IMR-90 (cell line): Measurements from ENCODE around the gene BCL11A. TPM values are rescaled to one million over a fixed set of nuclear protein-coding genes. Genes with fewer than 3 reads are reported as not detected.

ENCODE experiments used
- ATAC-seq: fragments of 200-7000 bp; cut with Tn5 transposase; 2 replicates; pipeline ENCODE4 v1.9.1; 2020; ENCODE audit warnings: low read depth, mild to moderate bottlenecking, moderate library complexity
- BruUV-seq: library from RNA; stranded (reverse); fragments of 400-500 nt; replicated peaks from 2 replicates; lab custom pipeline; 2021; lab: Mats Ljungman, UMichigan
- CTCF ChIA-PET: fragments of 300-600 bp; formaldehyde crosslinking; extraction: SDS; loops from one replicate; lab custom pipeline; 2021; ENCODE audit warnings: antibody characterized with exemption; lab: Yijun Ruan, JAX
- POLR2A ChIA-PET: fragments of 300-600 bp; sonication (Branson Sonifier 250); formaldehyde crosslinking; loops from one replicate; lab custom pipeline; 2022; ENCODE audit warnings: antibody characterized with exemption; ENCODE audit not compliant: unreplicated experiment; lab: Charles Lee
- DNase-seq: peaks from one replicate; pipeline ENCODE4 v3.0.0; 2013
- H2AFZ ChIP-seq: replicated peaks from 2 replicates; pipeline ENCODE3; 2013; ENCODE audit warnings: low read length, mild to moderate bottlenecking; ENCODE audit not compliant: poor library complexity
- H2AK5ac ChIP-seq: 2 replicates; pipeline ENCODE4 v1.6.1; 2013; ENCODE audit warnings: low read depth, low read length, inconsistent platforms
- H2AK9ac ChIP-seq: replicated peaks from 2 replicates; pipeline ENCODE3; 2013; ENCODE audit warnings: mild to moderate bottlenecking, low read depth, low read length, moderate library complexity; ENCODE audit not compliant: poor library complexity
- H2BK120ac ChIP-seq: 2 replicates; pipeline ENCODE4 v1.6.1; 2013; ENCODE audit warnings: low read depth, low read length, inconsistent platforms
- H2BK15ac ChIP-seq: 3 replicates; pipeline ENCODE4 v1.6.1; 2013; ENCODE audit warnings: low read depth, low read length, inconsistent platforms
- H2BK20ac ChIP-seq: 2 replicates; pipeline ENCODE4 v1.6.1; 2013; ENCODE audit warnings: low read depth, mild to moderate bottlenecking, inconsistent platforms, low read length, moderate library complexity
- H2BK5ac ChIP-seq: 2 replicates; pipeline ENCODE4 v1.6.1; 2013; ENCODE audit warnings: mild to moderate bottlenecking, low read depth, low read length, inconsistent platforms; ENCODE audit not compliant: poor library complexity, severe bottlenecking
- H3K14ac ChIP-seq: replicated peaks from 2 replicates; pipeline ENCODE4 v1.6.1; 2013; ENCODE audit warnings: low read depth, low read length, inconsistent platforms
- H3K18ac ChIP-seq: 2 replicates; pipeline ENCODE4 v1.6.1; 2013; ENCODE audit warnings: low read depth, low read length, control low read depth
- H3K23ac ChIP-seq: 2 replicates; pipeline ENCODE4 v1.6.1; 2013; ENCODE audit warnings: low read depth, low read length, inconsistent platforms
- H3K27ac ChIP-seq: 2 replicates; pipeline ENCODE4 v1.5.1; 2013; ENCODE audit warnings: mild to moderate bottlenecking, control low read depth, low read length; ENCODE audit not compliant: insufficient read depth
- H3K27me3 ChIP-seq: 2 replicates; pipeline ENCODE4 v1.6.1; 2013; ENCODE audit warnings: low read length; ENCODE audit not compliant: control insufficient read depth, insufficient read depth
- H3K36me3 ChIP-seq: 2 replicates; pipeline ENCODE4 v1.6.1; 2013; ENCODE audit warnings: low read length, mixed read lengths; ENCODE audit not compliant: control insufficient read depth, insufficient read depth
- H3K4ac ChIP-seq: 2 replicates; pipeline ENCODE4 v1.6.1; 2013; ENCODE audit warnings: low read depth, low read length, inconsistent platforms
- H3K4me1 ChIP-seq: 2 replicates; pipeline ENCODE4 v1.6.1; 2013; ENCODE audit warnings: low read length, mixed read lengths; ENCODE audit not compliant: control insufficient read depth, insufficient read depth
- H3K4me2 ChIP-seq: 2 replicates; pipeline ENCODE4 v1.6.1; 2013; ENCODE audit warnings: low read depth, mild to moderate bottlenecking, control low read depth, low read length, moderate library complexity
- H3K4me3 ChIP-seq: 2 replicates; pipeline ENCODE4 v1.5.1; 2013; ENCODE audit warnings: low read depth, mild to moderate bottlenecking, control low read depth, low read length, moderate library complexity; ENCODE audit not compliant: insufficient read depth
- H3K56ac ChIP-seq: 2 replicates; pipeline ENCODE4 v1.6.1; 2013; ENCODE audit warnings: low read length, inconsistent platforms; ENCODE audit not compliant: insufficient read depth; ENCODE audit errors: extremely low read depth
- H3K79me1 ChIP-seq, 2 experiments: 2 replicates each; pipeline ENCODE4 v1.6.1; 2013; ENCODE audit warnings: low read length in 2 of 2, inconsistent platforms in 1 of 2, low read depth in 1 of 2
- H3K9ac ChIP-seq: 2 replicates; pipeline ENCODE4 v1.6.1; 2013; ENCODE audit warnings: low read depth, low read length, control low read depth
- H3K9me1 ChIP-seq: 2 replicates; pipeline ENCODE4 v1.6.1; 2013; ENCODE audit warnings: low read length, inconsistent platforms; ENCODE audit not compliant: insufficient read depth
- H3K9me3 ChIP-seq: 2 replicates; pipeline ENCODE4 v1.6.1; 2013; ENCODE audit warnings: low read length; ENCODE audit not compliant: control insufficient read depth, insufficient read depth
- H4K20me1 ChIP-seq: 2 replicates; pipeline ENCODE4 v1.6.1; 2013; ENCODE audit warnings: low read length, inconsistent platforms; ENCODE audit not compliant: insufficient read depth
- H4K5ac ChIP-seq: 2 replicates; pipeline ENCODE4 v1.6.1; 2013; ENCODE audit warnings: mild to moderate bottlenecking, low read depth, low read length, control low read depth
- H4K8ac ChIP-seq, 2 experiments: 2 replicates each; pipeline ENCODE4 v1.6.1; 2013; ENCODE audit warnings: low read depth in 2 of 2, low read length in 2 of 2, control low read depth in 1 of 2, inconsistent platforms in 1 of 2
- H4K91ac ChIP-seq: 2 replicates; pipeline ENCODE4 v1.6.1; 2013; ENCODE audit warnings: low read depth, low read length, inconsistent platforms; ENCODE audit not compliant: insufficient read depth
- BHLHE40 ChIP-seq: fragments of 150-350 bp; IDR thresholded peaks from 2 replicates; pipeline ENCODE4 v1.6.1; 2016; ENCODE audit warnings: mild to moderate bottlenecking, low read depth, low read length
- CHD1 ChIP-seq: IDR thresholded peaks from 2 replicates; pipeline ENCODE4 v1.6.1; 2012; ENCODE audit warnings: low read depth, low read length, improper control_type of control experiment
- FOS ChIP-seq: fragments of 150-350 bp; IDR thresholded peaks from 2 replicates; pipeline ENCODE4 v1.6.1; 2016; ENCODE audit warnings: low read depth, low read length
- MAFK ChIP-seq: IDR thresholded peaks from 2 replicates; pipeline ENCODE4 v1.6.1; 2012; ENCODE audit warnings: low read depth, low read length, improper control_type of control experiment
- MAZ ChIP-seq: IDR thresholded peaks from 2 replicates; pipeline ENCODE4 v1.6.1; 2012; ENCODE audit warnings: low read depth, mild to moderate bottlenecking, low read length, improper control_type of control experiment, moderate library complexity, borderline replicate concordance
- MXI1 ChIP-seq: IDR thresholded peaks from 2 replicates; pipeline ENCODE4 v1.6.1; 2012; ENCODE audit warnings: low read depth, mild to moderate bottlenecking, low read length, moderate library complexity, borderline replicate concordance
- NFE2L2 ChIP-seq: fragments of 150-350 bp; IDR thresholded peaks from 2 replicates; pipeline ENCODE4 v1.6.1; 2016; ENCODE audit warnings: low read depth, mild to moderate bottlenecking, low read length
- POLR2A ChIP-seq: IDR thresholded peaks from 2 replicates; pipeline ENCODE4 v1.6.1; 2012; ENCODE audit warnings: mild to moderate bottlenecking, low read depth, low read length
- RCOR1 ChIP-seq: IDR thresholded peaks from 2 replicates; pipeline ENCODE4 v1.6.1; 2012; ENCODE audit warnings: mild to moderate bottlenecking, low read length, improper control_type of control experiment; ENCODE audit not compliant: insufficient replicate concordance
- RFX5 ChIP-seq: IDR thresholded peaks from 2 replicates; pipeline ENCODE4 v1.8.0; 2012; ENCODE audit warnings: low read depth, mild to moderate bottlenecking, low read length, moderate library complexity
- SMC3 ChIP-seq: fragments of 150-350 bp; IDR thresholded peaks from 2 replicates; pipeline ENCODE4 v1.6.1; 2016; ENCODE audit warnings: low read depth, mild to moderate bottlenecking, antibody characterized with exemption, low read length, moderate library complexity
- whole genome bisulfite sequencing, 2 experiments: methylation state at CpG; one replicate each; pipeline versions ENCODE4 v1.1.5 to v1.1.7; 2013; ENCODE audit warnings: missing lambda C conversion rate in 2 of 2; ENCODE audit not compliant: insufficient read length in 1 of 2; ENCODE audit errors: extremely low coverage in 2 of 2; 5-methylcytosine and 5-hydroxymethylcytosine counted together
- dilution Hi-C: fragments of 300-500 bp; cut with HindIII; formaldehyde crosslinking; loops from one replicate; pipeline ENCODE4 v1.14.3; 2018; ENCODE audit warnings: low sequenced_read_pairs; ENCODE audit not compliant: unreplicated experiment
- in situ Hi-C: fragments of 300-500 bp; cut with MboI; formaldehyde crosslinking; loops from 3 replicates; pipeline ENCODE4 v1.14.3; 2019; ENCODE audit warnings: low sequenced_read_pairs, inconsistent platforms, mixed read lengths
- intact Hi-C: fragments of 100-400 bp; cut with micrococcal nuclease; formaldehyde crosslinking; loops from 2 replicates; pipeline ENCODE4 v1.10.0; 2022
- polyA plus RNA-seq, 3 experiments: library from polyadenylated mRNA; depleted of rRNA; stranded (reverse); fragments of >200 nt; gene quantifications; 2 replicates each; pipeline ENCODE4 v1.2.3, GENCODE V29; 2012; ENCODE audit warnings: low replicate concordance in 1 of 3
- total RNA-seq: library from RNA; depleted of rRNA; stranded (reverse); fragments of >200 nt; gene quantifications from 2 replicates; pipeline ENCODE4 v1.2.3, GENCODE V29; 2012
- TF ChIP-seq, protein P1 (sequence below): fragments of 150-350 bp; IDR thresholded peaks from 2 replicates; pipeline ENCODE4 v1.6.1; 2017; ENCODE audit warnings: mild to moderate bottlenecking, antibody characterized with exemption, low read length, low read depth
- TF ChIP-seq, protein P2 (sequence below): conservative IDR thresholded peaks from 2 replicates; pipeline ENCODE4 v1.5.1; 2012; ENCODE audit warnings: mild to moderate bottlenecking, low read depth, low read length, improper control_type of control experiment

Gene BCL11A
- total and polyA plus RNA-seq, 2 of the 4 experiments (the other 2 are of a cell fraction): 1.0 to 1.1 TPM

DNA sequence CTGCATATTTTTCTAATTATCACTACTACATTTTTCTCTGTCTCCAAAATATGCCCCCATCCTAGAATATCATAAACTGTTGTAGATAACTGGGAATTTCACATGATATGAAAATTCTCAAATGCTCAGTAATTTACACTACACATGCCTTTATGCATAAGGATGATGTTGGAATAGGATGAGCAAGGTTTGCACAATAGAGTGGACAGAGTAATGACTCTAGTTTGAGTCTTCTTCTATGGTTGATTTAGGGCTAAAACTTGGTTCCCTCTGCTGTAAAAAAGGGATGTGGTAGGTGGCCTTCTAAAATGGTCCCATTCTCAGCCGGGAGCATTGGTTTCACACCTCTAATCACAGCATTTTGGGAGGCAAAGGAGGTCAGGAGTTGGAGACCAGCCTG lies 129.9 kb downstream of the BCL11A start:
- no peak overlapping the region for H2BK15ac ChIP-seq
- no peak overlapping the region for H3K56ac ChIP-seq
- no peak overlapping the region for H2BK20ac ChIP-seq
- no peak overlapping the region for H4K5ac ChIP-seq
- H2AK9ac ChIP-seq: no peak overlapping the region
- H2BK5ac ChIP-seq: no peak overlapping the region
- TF ChIP-seq RFX5: no peak
- no peak for TF ChIP-seq MAFK
- TF ChIP-seq, protein P1, sequence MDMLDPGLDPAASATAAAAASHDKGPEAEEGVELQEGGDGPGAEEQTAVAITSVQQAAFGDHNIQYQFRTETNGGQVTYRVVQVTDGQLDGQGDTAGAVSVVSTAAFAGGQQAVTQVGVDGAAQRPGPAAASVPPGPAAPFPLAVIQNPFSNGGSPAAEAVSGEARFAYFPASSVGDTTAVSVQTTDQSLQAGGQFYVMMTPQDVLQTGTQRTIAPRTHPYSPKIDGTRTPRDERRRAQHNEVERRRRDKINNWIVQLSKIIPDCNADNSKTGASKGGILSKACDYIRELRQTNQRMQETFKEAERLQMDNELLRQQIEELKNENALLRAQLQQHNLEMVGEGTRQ: no peak
- TF ChIP-seq POLR2A: no peak
- TF ChIP-seq MAZ: no peak
- TF ChIP-seq NFE2L2: no peak
- TF ChIP-seq MXI1: no peak
- TF ChIP-seq RCOR1: no peak
- TF ChIP-seq BHLHE40: no peak
- no peak for TF ChIP-seq CHD1
- no peak for TF ChIP-seq FOS
- no peak for TF ChIP-seq SMC3
- TF ChIP-seq, protein P2, sequence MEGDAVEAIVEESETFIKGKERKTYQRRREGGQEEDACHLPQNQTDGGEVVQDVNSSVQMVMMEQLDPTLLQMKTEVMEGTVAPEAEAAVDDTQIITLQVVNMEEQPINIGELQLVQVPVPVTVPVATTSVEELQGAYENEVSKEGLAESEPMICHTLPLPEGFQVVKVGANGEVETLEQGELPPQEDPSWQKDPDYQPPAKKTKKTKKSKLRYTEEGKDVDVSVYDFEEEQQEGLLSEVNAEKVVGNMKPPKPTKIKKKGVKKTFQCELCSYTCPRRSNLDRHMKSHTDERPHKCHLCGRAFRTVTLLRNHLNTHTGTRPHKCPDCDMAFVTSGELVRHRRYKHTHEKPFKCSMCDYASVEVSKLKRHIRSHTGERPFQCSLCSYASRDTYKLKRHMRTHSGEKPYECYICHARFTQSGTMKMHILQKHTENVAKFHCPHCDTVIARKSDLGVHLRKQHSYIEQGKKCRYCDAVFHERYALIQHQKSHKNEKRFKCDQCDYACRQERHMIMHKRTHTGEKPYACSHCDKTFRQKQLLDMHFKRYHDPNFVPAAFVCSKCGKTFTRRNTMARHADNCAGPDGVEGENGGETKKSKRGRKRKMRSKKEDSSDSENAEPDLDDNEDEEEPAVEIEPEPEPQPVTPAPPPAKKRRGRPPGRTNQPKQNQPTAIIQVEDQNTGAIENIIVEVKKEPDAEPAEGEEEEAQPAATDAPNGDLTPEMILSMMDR: no peak
- no TSS peak for BruUV-seq
- no peak overlapping the region for H3K4ac ChIP-seq
- H3K4me2 ChIP-seq: no peak overlapping the region
- H4K91ac ChIP-seq: no peak overlapping the region
- no peak overlapping the region for H2BK120ac ChIP-seq
- H3K14ac ChIP-seq: no peak overlapping the region
- H4K20me1 ChIP-seq: no peaks in the 10 kb centered on the region
- H3K27ac ChIP-seq: no peak overlapping the region
- DNase-seq (no peak), ATAC-seq (no peak)
- no peak overlapping the region for H3K18ac ChIP-seq
- ChIA-PET CTCF (no interaction called here), POLR2A (no interaction called here)
- H2AFZ ChIP-seq: no peak overlapping the region
- in situ Hi-C loops (no loop called here), intact Hi-C loops (no loop called here), dilution Hi-C loops (no loop called here)
- no peaks in the 10 kb centered on the region for H3K27me3 ChIP-seq
- no peaks in the 10 kb centered on the region for H3K4me1 ChIP-seq
- H3K36me3 ChIP-seq: no peaks in the 10 kb centered on the region
- no peaks in the 10 kb centered on the region for H3K79me1 ChIP-seq
- H3K9me1 ChIP-seq: no peaks in the 10 kb centered on the region
- WGBS, 2 experiments: no CpG with 5 or more reads among the region's 1 CpG
- no peaks in the 10 kb centered on the region for H3K9me3 ChIP-seq
- H3K4me3 ChIP-seq: no peak overlapping the region
- H3K9ac ChIP-seq: no peak overlapping the region
- H3K23ac ChIP-seq: no peak overlapping the region
- H4K8ac ChIP-seq: no peak overlapping the region
- H2AK5ac ChIP-seq: no peak overlapping the region
